Hematopoietic multipotent progenitor cell treated with erythropoietin and hydrocortisone succinate and interleukin-3 and kit ligand, for 4 days (in vitro differentiated cells): ENCODE results near the gene ZNF358.

Experiments used
- DNase-seq: peaks from one replicate; pipeline ENCODE4 v3.0.0-alpha.2; 2015

ZNF358 gene

DNA sequence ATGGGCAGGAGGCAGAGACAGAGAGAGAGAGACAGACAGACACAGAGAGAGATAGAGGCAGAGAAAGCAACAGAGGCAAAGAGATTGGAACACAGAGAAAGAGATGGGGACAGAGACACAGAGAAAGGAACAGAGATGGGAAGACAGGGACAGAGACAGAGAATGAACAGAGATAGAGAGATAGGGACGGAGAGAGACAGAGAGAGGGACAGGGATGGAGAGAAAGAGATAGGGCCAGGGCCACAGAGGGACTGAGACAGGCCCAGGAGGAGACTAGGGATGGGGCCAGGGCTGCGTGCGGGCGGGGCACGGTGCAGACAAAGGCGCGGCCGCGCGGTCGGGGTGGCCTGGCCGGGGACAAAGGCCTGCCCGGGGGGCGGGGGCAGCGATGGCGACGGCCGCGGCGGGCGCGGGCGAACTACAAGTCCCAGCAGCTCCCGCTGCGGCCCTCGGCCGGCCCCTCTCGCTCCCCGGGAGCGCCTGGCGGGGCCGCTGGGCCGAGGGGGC, at the start of gene ZNF358:
ZNF358 (plus strand) TSS at position 459 of the 507 bp plus-strand sequence. CDS start 3,140 bp downstream, outside the sequence.
- peak; percentile 82 for DNase-seq

- no peak for DNase-seq
Measured at GRCh38 chr19:7467009-7467989, 48.6 kb upstream of the ZNF358 start.

DNA sequence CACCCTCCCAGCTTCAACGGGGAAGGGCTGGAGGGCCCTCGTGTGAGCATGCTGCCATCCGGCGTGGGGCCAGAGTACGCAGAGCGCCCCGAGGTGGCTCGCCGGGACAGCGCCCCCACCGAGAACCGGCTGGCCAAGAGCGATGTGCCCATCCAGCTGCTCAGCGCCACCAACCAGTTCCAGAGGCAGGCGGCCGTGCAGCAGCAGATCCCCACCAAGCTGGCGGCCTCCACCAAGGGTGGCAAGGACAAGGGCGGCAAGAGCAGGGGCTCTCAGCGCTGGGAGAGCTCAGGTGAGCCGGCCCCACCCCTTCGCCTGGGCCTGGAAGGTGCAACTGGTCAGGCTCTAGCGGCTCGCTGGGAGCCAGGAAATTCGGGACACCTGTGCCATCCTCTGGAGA, 47.1 kb upstream of the ZNF358 start:
- DNase-seq, result no peak

DNA sequence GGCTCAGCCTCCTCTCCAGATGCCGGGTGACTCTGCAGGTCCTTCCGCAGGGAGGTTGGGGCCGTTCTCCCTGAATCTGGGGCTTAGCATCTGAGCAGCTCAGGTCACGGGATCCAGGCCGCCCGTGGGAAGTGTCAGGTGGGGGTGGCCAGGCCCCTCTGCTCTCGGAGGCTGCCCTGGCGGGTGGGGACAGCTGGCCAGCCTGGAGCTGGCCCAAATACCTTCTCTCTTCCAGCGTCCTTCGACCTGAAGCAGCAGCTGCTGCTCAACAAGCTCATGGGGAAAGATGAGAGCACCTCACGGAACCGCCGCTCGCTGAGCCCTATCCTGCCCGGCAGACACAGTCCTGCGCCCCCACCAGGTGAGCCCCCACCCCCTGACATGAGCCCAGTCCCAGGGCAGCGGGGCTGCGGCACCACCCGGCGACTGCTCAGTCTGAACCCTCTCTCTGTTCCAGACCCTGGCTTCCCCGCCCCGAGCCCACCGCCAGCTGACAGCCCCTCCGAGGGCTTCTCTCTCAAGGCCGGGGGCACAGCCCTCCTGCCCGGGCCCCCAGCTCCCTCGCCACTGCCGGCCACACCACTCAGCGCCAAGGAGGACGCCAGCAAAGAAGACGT, 46.1 kb upstream of the ZNF358 start:
- no peak for DNase-seq

DNA sequence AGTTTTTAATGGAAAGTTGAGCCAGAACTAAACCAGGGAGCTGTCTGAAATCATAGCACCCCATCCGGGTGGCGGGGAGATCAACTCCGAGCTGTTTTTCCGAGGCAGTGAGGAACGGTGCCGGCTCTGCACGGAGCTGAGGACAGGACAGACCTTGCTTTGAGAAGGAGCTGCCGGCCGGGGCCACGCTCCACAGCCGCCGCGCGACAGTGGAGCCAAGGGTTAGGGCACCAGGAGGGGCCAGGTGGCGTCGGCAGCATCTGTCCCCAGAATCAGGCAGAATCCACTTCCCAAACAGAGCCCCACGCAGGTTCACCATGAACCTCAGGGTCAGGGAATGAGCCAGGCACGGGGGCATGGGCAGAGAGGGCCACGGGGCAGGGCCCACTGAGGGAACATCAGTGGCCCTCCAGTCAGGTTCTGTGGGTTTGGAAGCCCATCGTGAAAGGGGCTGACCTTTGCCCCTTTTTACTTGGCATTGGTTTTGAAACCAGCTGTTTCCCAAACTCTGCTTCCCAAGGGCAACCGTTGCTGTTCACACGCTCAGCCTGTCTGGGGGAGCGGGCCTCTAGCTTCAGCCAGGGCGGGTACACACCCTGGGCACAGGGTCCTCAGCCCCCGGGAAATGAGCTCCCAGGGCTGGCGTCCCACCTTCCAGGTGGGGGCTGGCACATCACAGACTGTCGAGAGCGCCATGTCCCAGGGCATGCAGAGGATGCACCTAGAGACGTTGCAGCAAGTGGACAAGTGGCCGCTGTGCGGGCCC, 45.2 kb upstream of the ZNF358 start:
- no peak for DNase-seq

GRCh38 chr19:7471696-7472615, 43.9 kb upstream of the ZNF358 start:
- no peak for DNase-seq

- no peak for DNase-seq
Measured at GRCh38 chr19:7475665-7476064, 40.2 kb upstream of the ZNF358 start.

DNA sequence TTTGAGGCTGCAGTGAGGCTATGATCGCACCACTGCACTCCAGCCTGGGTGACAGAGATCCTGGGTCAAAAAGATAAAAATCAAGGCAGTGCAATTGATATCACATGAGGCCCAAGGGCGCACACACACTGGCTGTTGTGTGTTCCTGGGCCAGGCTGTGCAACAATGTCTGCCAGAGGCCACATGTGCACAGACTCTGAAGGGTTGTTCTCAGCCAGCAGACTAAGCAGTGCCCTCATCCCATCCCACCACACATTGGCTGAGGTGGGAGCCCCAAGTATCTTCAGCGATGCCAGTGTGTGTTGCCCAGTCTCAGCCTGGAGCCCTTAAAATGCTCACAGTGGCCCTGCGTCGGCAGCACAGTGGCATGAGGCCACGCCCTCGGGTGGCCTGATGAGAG, 39.7 kb upstream of the ZNF358 start:
- no peak for DNase-seq

- DNase-seq, result no peak
Measured at GRCh38 chr19:7476777-7477494, 39.0 kb upstream of the ZNF358 start.

- no peak for DNase-seq
Measured at GRCh38 chr19:7477758-7478157, 38.1 kb upstream of the ZNF358 start.

DNA sequence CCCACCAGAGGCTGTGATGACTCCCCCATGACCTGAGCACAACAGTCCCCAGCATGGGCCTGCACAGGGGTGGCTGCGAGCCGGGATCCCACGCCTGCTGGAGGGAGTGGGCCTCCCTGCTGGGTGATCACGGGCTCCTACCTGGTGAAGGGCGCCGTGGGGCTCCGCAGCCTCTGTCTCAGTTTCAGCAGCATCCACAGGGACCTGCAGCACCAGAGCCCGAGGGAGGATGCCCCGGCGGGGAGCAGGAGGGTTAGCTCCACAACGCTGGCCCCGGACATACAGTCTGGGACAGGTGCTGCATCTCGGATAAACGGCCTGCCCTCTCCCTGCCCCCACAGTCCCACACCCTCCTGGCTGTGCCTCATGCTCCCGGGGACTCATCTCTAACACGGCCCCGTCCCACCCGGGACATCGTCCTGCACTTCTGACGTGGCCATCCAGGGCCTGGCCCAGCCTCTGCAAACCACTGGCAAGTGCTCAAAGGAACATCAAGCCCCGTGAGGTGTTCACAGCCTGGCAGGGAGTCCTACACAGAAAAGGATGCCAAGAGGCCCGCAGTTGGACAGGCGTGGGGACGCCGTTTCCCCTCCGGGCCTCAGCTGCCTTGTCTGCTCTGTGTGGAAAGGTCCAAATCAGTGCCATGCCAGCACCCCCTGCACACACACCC, 37.6 kb upstream of the ZNF358 start:
- DNase-seq, result no peak

GRCh38 chr19:7478843-7479227, 37.1 kb upstream of the ZNF358 start:
- DNase-seq, result no peak

GRCh38 chr19:7480222-7480969, 35.5 kb upstream of the ZNF358 start:
- no peak for DNase-seq

DNA sequence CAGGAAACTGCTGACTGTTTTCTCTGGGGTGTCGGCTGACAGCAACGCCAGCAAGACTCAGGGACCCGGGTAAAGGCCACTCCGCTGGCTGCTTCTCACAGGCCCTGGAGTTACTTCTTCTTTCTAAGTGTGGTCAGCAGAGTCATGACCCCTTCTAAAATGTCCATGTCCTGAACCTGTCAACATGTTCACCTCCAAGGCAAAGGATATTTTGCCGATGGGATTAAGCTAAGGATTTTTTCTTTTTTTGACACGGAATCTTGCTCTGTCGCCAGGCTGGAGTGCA, 35.0 kb upstream of the ZNF358 start:
- DNase-seq, result no peak

GRCh38 chr19:7482584-7483439, 33.1 kb upstream of the ZNF358 start:
- no peak for DNase-seq

GRCh38 chr19:7483720-7484201, 32.1 kb upstream of the ZNF358 start:
- DNase-seq, result peak; percentile 66

DNA sequence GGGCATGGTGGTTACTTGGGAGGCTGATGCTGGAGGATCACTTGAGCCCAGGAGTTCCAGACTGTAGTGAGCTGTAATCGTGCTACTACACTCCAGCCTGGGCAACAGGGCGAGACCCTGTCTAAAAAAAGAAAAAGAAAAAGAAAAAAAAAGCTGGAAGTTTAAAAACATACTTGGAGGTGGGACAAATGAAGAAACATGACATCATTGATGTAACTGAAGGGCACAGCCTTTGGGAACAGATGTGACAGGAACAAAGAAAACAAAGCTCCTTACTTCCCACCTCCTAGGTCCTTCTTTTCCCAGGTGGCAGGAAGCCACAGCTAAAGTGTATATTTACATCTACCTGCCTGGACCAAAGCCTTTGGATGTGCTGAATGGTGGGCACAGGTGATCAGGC, 29.0 kb upstream of the ZNF358 start:
- DNase-seq, result no peak

- peak; percentile 94 for DNase-seq
Measured at GRCh38 chr19:7488736-7489353, 27.1 kb upstream of the ZNF358 start, which contains the start of gene PEX11G. PEX11G (minus strand) TSS chr19:7489035; CDS start chr19:7489010, 25 bp downstream.
